SK-N-SH (cell line): ENCODE results near the gene PHYKPL.

Experiments
- JUND ChIP-seq: IDR thresholded peaks from 2 replicates; pipeline ENCODE4 v1.4.0; 2012
- MXI1 ChIP-seq: IDR thresholded peaks from 2 replicates; pipeline ENCODE4 v1.6.1; 2012; ENCODE audit warnings: mild to moderate bottlenecking, low read depth, low read length, improper control_type of control experiment
- POLR2AphosphoS5 ChIP-seq: IDR thresholded peaks from 2 replicates; pipeline ENCODE4 v1.6.1; 2012; ENCODE audit warnings: low read depth, low read length
- RAD21 ChIP-seq: IDR thresholded peaks from 2 replicates; pipeline ENCODE4 v1.6.1; 2012; ENCODE audit warnings: mild to moderate bottlenecking, low read length
- SIN3A ChIP-seq: IDR thresholded peaks from 2 replicates; pipeline ENCODE4 v1.6.1; 2012; ENCODE audit warnings: low read depth, mild to moderate bottlenecking, low read length, moderate library complexity, borderline replicate concordance
- TF ChIP-seq, protein P1 (sequence below): fragments of 200-600 bp; sonication (generic); IDR thresholded peaks from 2 replicates; pipeline ENCODE4 v1.6.1; 2017; ENCODE audit warnings: antibody characterized with exemption, mild to moderate bottlenecking, moderate library complexity
- TF ChIP-seq, protein P2 (sequence below): IDR thresholded peaks from 2 replicates; pipeline ENCODE4 v1.4.0; 2012; ENCODE audit warnings: low read depth, borderline replicate concordance
- TF ChIP-seq, protein P3 (sequence below): IDR thresholded peaks from 2 replicates; pipeline ENCODE4 v1.6.1; 2012; ENCODE audit warnings: mild to moderate bottlenecking, low read depth, low read length, moderate library complexity

DNA sequence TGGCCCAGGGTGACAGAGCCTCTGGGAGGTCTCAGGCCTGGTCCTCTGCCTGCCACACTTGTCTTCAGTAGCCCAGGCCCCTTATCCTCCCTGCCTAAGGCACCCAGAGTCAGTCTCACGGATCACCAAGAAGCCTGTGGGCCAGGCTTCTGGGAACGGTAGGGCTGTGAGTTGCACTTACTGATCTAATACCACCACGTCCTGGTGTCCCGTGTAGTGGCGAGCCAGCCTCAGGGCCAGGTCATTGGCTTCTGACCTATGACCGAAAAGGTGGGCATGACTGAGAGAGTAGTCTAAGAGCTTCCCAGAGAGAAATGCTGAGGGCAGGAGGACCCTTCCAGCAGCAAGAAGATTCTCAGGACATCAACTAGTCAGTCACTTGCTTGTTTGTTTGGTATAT lies 7.4 kb downstream of the PHYKPL start:
- no peak for TF ChIP-seq MXI1
- TF ChIP-seq, protein P1, sequence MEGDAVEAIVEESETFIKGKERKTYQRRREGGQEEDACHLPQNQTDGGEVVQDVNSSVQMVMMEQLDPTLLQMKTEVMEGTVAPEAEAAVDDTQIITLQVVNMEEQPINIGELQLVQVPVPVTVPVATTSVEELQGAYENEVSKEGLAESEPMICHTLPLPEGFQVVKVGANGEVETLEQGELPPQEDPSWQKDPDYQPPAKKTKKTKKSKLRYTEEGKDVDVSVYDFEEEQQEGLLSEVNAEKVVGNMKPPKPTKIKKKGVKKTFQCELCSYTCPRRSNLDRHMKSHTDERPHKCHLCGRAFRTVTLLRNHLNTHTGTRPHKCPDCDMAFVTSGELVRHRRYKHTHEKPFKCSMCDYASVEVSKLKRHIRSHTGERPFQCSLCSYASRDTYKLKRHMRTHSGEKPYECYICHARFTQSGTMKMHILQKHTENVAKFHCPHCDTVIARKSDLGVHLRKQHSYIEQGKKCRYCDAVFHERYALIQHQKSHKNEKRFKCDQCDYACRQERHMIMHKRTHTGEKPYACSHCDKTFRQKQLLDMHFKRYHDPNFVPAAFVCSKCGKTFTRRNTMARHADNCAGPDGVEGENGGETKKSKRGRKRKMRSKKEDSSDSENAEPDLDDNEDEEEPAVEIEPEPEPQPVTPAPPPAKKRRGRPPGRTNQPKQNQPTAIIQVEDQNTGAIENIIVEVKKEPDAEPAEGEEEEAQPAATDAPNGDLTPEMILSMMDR, result no peak
- TF ChIP-seq JUND, result no peak
- TF ChIP-seq, protein P2, sequence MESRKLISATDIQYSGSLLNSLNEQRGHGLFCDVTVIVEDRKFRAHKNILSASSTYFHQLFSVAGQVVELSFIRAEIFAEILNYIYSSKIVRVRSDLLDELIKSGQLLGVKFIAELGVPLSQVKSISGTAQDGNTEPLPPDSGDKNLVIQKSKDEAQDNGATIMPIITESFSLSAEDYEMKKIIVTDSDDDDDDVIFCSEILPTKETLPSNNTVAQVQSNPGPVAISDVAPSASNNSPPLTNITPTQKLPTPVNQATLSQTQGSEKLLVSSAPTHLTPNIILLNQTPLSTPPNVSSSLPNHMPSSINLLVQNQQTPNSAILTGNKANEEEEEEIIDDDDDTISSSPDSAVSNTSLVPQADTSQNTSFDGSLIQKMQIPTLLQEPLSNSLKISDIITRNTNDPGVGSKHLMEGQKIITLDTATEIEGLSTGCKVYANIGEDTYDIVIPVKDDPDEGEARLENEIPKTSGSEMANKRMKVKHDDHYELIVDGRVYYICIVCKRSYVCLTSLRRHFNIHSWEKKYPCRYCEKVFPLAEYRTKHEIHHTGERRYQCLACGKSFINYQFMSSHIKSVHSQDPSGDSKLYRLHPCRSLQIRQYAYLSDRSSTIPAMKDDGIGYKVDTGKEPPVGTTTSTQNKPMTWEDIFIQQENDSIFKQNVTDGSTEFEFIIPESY, result no peak
- no peak for TF ChIP-seq SIN3A
- TF ChIP-seq POLR2AphosphoS5, result no peak
- no peak for TF ChIP-seq RAD21
- TF ChIP-seq, protein P3, sequence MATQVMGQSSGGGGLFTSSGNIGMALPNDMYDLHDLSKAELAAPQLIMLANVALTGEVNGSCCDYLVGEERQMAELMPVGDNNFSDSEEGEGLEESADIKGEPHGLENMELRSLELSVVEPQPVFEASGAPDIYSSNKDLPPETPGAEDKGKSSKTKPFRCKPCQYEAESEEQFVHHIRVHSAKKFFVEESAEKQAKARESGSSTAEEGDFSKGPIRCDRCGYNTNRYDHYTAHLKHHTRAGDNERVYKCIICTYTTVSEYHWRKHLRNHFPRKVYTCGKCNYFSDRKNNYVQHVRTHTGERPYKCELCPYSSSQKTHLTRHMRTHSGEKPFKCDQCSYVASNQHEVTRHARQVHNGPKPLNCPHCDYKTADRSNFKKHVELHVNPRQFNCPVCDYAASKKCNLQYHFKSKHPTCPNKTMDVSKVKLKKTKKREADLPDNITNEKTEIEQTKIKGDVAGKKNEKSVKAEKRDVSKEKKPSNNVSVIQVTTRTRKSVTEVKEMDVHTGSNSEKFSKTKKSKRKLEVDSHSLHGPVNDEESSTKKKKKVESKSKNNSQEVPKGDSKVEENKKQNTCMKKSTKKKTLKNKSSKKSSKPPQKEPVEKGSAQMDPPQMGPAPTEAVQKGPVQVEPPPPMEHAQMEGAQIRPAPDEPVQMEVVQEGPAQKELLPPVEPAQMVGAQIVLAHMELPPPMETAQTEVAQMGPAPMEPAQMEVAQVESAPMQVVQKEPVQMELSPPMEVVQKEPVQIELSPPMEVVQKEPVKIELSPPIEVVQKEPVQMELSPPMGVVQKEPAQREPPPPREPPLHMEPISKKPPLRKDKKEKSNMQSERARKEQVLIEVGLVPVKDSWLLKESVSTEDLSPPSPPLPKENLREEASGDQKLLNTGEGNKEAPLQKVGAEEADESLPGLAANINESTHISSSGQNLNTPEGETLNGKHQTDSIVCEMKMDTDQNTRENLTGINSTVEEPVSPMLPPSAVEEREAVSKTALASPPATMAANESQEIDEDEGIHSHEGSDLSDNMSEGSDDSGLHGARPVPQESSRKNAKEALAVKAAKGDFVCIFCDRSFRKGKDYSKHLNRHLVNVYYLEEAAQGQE, result no peak
